ENCODE data around the gene NUP153.

DNA sequence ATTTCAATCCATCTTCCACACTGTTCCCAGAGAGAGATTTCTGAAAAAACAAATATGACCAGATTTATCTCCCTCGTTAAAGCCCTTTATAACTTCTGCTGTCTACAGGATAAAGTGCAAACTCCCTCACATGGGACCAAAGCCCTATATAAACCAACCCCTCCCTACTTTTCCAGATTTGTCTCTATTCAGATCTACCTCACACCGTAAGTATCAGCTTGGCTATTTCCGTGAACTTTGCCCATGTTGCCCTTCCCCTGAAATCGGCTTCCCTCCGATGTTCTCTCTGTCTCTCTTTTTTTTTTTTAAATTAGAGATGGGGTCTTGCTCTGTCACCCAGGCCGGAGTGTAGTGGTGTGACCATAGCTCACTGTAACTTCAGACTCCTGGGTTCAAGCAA lies 118.7 kb downstream of the NUP153 start:
- TF ChIP-seq, protein P1, sequence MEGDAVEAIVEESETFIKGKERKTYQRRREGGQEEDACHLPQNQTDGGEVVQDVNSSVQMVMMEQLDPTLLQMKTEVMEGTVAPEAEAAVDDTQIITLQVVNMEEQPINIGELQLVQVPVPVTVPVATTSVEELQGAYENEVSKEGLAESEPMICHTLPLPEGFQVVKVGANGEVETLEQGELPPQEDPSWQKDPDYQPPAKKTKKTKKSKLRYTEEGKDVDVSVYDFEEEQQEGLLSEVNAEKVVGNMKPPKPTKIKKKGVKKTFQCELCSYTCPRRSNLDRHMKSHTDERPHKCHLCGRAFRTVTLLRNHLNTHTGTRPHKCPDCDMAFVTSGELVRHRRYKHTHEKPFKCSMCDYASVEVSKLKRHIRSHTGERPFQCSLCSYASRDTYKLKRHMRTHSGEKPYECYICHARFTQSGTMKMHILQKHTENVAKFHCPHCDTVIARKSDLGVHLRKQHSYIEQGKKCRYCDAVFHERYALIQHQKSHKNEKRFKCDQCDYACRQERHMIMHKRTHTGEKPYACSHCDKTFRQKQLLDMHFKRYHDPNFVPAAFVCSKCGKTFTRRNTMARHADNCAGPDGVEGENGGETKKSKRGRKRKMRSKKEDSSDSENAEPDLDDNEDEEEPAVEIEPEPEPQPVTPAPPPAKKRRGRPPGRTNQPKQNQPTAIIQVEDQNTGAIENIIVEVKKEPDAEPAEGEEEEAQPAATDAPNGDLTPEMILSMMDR (conservative IDR thresholded peaks at IDR 0.05 in 1 of 2, IDR thresholded peaks at IDR 0.05 in 1 of 2; ENCODE audit: low read depth in 1 of 2, low read length in 2 of 2) = no peak
- TF ChIP-seq EZH2 (IDR thresholded peaks at IDR 0.05; ENCODE audit: low read length, missing control alignments) = no peak
